Cardiac fibroblast (primary cell): ENCODE measurements around the gene RBBP7.

Experiments
- DNase-seq, 2 donors: peaks; one replicate each; pipeline versions ENCODE4 v3.0.0 to v3.0.0-alpha.2; 2010; ENCODE audit warnings: low read depth in 2 of 2
- H3K4me3 ChIP-seq, 2 donors: replicated peaks in 1 of 2; 1 replicate in 1 of 2; 2 replicates in 1 of 2; pipeline ENCODE4 v1.5.1; 2011; ENCODE audit warnings: low read depth in 2 of 2, low read length in 2 of 2, mild to moderate bottlenecking in 2 of 2, moderate library complexity in 1 of 2
- TF ChIP-seq, protein P1 (sequence below): IDR thresholded peaks from one replicate; pipeline ENCODE4 v1.5.1; 2011; ENCODE audit warnings: low read depth, mild to moderate bottlenecking, low read length, inconsistent platforms

RBBP7 gene

DNA sequence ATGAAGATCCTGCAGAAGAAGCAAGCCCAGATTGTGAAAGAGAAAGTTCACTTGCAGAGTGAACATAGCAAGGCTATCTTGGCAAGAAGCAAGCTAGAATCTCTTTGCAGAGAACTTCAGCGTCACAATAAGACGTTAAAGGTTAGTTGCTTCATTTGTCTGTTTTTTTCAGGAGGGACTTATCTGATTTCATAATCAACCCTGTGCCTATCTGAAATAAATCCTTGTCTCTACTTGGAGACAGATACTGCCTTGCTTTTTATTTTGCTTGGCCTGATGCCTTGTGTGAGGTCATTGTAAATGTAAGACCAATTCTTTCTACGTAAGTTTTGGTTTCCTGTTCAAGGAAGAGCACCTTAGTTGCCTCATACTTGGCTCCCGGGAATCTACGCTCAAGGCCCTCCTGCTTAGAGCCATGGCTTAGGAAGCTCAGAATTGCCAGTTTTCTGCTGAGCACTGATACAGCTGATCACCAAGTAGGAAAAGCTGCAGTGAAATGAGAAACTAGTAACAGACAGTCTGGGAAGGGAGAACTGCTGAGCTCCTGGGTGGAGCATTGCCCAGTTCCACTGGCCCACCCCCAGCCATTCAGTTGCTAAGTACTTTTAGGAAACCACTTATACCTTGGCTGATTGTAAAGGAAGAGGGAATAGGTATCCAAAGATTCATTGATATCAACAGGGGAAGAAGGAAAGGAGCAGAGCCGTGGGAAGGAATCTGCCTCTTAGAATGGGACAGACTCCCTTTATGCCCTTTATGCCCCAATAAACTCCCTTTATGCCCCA is 41.8 kb downstream of the RBBP7 start:
- H3K4me3 ChIP-seq: no peak overlapping the region
- peak; percentile 88 to 92 for DNase-seq
- TF ChIP-seq, protein P1, sequence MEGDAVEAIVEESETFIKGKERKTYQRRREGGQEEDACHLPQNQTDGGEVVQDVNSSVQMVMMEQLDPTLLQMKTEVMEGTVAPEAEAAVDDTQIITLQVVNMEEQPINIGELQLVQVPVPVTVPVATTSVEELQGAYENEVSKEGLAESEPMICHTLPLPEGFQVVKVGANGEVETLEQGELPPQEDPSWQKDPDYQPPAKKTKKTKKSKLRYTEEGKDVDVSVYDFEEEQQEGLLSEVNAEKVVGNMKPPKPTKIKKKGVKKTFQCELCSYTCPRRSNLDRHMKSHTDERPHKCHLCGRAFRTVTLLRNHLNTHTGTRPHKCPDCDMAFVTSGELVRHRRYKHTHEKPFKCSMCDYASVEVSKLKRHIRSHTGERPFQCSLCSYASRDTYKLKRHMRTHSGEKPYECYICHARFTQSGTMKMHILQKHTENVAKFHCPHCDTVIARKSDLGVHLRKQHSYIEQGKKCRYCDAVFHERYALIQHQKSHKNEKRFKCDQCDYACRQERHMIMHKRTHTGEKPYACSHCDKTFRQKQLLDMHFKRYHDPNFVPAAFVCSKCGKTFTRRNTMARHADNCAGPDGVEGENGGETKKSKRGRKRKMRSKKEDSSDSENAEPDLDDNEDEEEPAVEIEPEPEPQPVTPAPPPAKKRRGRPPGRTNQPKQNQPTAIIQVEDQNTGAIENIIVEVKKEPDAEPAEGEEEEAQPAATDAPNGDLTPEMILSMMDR: no peak

DNA sequence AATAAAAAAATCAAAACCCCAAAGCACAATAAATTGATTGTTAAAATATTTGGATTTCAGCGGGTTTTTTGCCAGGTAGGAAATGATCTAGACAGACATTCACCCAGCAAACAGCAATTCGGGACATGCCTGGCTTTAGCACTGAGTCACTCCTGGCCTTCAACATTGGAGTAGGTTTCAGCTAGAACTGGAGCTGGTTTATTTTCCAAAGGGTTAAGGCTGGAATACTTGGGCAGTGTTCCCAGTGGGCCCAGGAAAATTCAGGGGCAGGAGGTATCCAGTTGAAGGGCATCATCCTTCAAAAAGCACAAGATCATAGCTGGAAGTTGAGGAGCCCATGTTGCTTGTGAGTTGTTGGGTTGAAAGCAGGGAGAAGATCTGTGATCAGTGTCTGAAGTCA is 42.9 kb downstream of the RBBP7 start:
- no peak overlapping the region for H3K4me3 ChIP-seq
- DNase-seq: peak in 1 of 2 donors; percentile 55
- TF ChIP-seq, protein P1: no peak

DNA sequence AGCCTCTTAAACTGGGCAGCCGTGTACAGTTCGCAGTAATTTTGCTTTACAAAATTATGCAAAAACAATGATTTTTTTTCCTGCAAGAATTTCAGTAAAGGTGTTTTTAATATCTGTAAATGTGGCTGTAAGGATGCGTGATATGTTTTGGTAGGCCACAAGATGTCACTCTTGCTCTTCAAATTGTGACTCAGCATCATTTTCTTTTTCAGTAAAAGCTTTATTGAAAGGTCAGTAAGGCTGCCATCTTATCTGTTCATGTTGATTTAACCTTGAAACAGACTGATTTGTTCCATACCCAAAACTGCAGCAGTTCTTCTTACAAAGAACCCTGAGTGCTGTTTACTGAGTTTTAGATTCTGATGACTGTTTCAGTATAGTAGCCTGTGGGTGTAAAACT is 44.0 kb downstream of the RBBP7 start:
- TF ChIP-seq, protein P1: peak; percentile 29
- peak; percentile 63 to 67 for DNase-seq
- H3K4me3 ChIP-seq: no peak overlapping the region

DNA sequence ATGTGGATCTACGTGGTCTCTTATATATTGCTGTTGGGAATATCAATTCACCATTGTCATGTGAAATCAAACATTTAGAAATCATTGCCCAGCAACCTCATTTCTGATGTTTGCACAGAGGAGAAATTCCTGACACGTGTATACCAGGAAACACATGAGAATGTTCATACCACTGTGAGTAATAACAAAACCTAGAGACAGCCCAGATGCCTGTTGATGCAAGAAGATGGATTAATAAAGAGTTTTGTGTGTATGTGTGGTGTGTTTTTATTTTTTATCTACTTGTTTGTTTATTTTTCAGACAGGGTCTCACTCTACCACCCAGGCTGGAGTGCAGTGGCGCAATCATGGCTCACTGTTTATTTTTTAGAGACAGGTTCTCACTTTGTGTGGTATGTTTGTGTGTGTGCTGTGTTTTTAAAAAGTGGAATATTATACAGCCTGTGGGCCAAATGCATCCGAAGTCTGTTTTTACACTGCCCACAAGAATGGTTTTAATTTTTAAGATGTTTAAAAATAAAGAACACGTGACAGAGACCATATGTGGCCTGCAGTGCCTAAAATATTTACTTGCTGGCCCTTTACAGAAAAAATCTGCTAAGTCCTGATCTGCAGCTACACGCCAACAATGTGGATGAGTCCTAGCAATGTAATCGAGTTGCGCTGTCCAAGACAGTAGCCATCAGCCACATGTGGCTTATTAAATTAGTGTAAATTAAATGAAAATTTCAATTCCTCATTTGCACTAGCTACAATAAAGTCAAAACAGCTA is 44.7 kb downstream of the RBBP7 start:
- TF ChIP-seq, protein P1: no peak
- peak; percentile 46 to 73 for DNase-seq
- H3K4me3 ChIP-seq: no peak overlapping the region

DNA sequence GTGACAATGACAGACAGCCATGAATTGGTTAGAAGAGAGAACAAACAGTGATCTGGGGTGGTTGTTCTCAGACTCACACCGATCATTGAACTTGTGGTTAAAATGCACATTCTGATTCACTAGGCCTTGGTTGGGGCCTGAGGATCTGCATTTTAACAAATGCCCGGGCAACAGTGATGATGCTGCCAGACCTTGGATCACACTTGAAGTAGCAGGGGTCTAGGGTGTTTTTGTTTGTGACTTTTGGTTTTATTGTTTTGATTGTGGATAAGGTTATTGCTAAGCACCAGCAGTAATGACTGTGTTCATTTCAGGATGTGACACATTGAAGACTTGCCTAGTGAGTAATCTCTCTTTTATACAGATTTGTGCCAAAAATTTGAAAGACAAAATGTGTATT is 47.4 kb downstream of the RBBP7 start:
- TF ChIP-seq, protein P1: no peak
- no peak overlapping the region for H3K4me3 ChIP-seq
- DNase-seq: peak; percentile 83 to 88

DNA sequence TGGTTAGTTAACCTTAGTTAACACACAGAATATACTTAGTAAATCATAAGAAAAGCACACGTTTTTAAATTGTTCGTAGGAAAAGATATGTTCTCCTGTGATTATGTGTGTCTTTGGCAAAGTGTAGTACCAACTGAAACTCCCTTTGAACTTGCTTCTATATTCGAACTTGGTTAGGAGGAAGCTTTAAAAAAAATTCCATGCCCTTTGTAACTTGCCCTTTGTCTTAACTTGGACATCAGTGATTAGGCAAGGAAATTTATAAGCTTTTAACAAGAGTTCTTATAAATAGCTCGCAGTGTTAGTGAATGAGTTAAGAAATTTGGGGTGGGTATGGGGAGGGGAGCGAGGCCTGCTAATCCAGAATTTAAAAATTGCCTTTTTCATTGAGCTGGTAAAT is 50.5 kb downstream of the RBBP7 start:
- no peak for DNase-seq
- no peak overlapping the region for H3K4me3 ChIP-seq
- TF ChIP-seq, protein P1: no peak
